ENCODE results near the gene CFAP161.

The CFAP161 gene

DNA sequence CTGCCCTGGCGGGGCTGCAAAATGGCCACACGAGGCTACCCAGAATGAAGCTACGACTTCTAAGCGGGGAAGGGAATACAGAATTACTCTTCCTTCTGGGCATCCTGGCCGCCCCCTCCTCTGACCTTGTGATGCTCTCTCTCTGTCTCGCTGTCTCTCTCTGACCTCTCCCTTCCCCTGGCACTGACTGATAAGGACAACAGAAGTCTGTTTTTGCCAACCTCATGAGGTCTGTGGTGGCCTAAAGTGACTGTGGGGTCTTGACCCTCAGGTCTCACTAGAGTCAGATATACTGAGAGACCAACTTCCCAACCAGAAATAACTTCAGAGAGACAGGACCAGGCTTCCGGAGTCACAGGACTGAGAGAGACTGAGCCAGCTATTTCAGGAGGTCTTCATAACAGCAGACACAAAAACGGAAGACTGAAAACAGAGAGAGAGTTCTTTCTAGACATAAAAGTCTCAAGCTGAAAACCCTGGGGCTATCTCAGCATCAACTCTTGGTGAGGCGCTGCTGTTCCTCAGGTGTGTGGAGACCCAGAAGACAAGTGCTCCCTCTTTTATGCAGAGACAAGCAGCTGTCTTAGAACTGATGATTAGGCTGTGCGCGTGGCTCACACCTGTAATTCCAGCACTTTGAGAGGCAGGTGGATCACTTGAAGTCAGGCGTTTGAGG, 38.2 kb upstream of the CFAP161 start:
- Histone ChIP-seq H3K27ac (ENCODE audit: low read depth, low read length) (no peak overlapping the region), H3K27me3 (ENCODE audit: control insufficient read depth, insufficient read depth, low read length) (no peaks in the 10 kb centered on the region), H3K36me3 (ENCODE audit: control insufficient read depth, insufficient read depth, low read length) (no peaks in the 10 kb centered on the region), H3K9me3 (ENCODE audit: control insufficient read depth, insufficient read depth, low read length) (no peaks in the 10 kb centered on the region), H3K4me1 (ENCODE audit: control insufficient read depth, insufficient read depth, low read length) (no peaks in the 10 kb centered on the region), H3K9ac (ENCODE audit: low read depth, low read length) (no peak overlapping the region), H3K4me3 (ENCODE audit: low read depth, low read length) (no peak overlapping the region)

DNA sequence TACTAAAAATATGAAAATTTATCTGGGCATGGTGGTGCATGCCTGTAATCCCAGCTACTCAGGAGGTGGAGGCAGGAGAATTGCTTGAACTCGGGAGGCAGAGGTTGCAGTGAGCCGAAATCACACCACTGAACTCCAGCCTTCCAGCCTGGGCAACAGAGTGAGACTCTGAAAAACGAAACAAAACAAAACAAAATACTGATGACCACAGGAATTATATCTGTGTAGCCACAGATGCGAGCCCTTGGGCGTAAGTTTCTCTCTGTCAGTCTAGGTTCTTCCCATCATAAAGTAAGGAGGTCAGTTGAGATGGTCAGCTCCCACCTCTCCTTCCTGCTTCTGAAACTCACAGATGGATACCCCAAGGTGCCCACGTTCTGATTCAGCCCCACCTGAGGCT, 37.7 kb upstream of the CFAP161 start:
- H3K4me3 ChIP-seq (ENCODE audit: low read depth, low read length) = no peak overlapping the region
- no peaks in the 10 kb centered on the region for H3K4me1 ChIP-seq (ENCODE audit: control insufficient read depth, insufficient read depth, low read length)
- H3K27me3 ChIP-seq (ENCODE audit: control insufficient read depth, insufficient read depth, low read length) = no peaks in the 10 kb centered on the region
- H3K27ac ChIP-seq (ENCODE audit: low read depth, low read length) = no peak overlapping the region
- H3K9me3 ChIP-seq (ENCODE audit: control insufficient read depth, insufficient read depth, low read length) = no peaks in the 10 kb centered on the region
- no peaks in the 10 kb centered on the region for H3K36me3 ChIP-seq (ENCODE audit: control insufficient read depth, insufficient read depth, low read length)
- H3K9ac ChIP-seq (ENCODE audit: low read depth, low read length) = no peak overlapping the region

DNA sequence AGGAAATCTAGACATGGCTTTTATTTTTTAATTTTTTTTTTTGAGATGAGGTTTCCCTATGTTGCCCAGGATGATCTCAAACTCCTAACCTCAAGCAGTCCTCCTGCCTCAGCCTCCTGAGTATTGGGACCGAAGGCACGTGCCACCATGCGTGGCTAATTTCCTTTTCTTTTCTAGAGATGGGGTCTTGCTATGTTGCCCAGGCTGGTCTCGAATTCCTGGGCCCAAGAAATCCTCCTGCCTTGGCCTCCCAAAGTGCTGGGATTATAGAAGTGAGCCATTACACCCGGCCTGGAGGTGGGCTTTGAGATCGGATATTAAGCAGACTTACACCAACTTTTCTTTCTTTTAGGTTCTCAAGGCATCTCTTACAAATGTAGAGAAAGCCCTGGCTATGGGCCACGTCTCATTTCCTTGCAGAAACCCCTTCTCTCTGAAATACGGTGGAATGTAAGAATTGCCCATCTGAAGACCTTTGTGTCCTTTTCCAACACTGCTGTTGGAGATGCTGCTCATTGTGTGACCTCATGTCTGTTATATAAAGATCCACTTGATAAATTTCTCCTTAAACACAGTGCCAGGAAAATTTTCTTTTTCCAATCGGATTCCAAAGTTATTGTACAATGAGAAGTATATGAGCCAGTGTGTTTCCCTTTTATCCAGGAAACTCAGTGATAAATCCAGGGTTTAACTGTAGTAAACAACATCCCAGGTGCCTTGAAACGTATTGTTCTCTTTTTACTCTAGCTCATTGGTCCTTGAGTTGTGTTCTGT, 36.8 kb upstream of the CFAP161 start:
- no peak overlapping the region for H3K9ac ChIP-seq (ENCODE audit: low read depth, low read length)
- no peak overlapping the region for H3K4me3 ChIP-seq (ENCODE audit: low read depth, low read length)
- no peaks in the 10 kb centered on the region for H3K27me3 ChIP-seq (ENCODE audit: control insufficient read depth, insufficient read depth, low read length)
- H3K9me3 ChIP-seq (ENCODE audit: control insufficient read depth, insufficient read depth, low read length) = no peaks in the 10 kb centered on the region
- no peaks in the 10 kb centered on the region for H3K4me1 ChIP-seq (ENCODE audit: control insufficient read depth, insufficient read depth, low read length)
- H3K27ac ChIP-seq (ENCODE audit: low read depth, low read length) = no peak overlapping the region
- no peaks in the 10 kb centered on the region for H3K36me3 ChIP-seq (ENCODE audit: control insufficient read depth, insufficient read depth, low read length)

DNA sequence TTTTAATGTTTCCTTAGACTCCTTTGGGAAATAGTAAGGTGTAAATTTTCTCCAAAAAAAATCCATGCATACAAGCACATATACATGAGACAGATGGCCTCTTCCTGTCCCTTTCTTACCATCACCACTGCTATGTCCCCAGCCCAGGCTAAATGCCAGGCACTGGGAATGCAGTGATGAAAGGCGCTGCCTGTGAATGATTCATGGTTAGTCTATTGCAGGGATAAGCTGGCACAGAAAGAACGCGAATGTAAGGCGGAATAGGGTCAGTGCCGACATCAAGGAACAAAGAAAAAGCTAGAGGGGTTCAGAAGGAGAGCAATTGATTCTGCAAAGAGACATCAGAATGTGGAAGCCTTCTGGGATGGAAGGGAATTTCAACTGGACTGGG, 36.2 kb upstream of the CFAP161 start:
- H3K27me3 ChIP-seq (ENCODE audit: control insufficient read depth, insufficient read depth, low read length) = no peaks in the 10 kb centered on the region
- H3K9me3 ChIP-seq (ENCODE audit: control insufficient read depth, insufficient read depth, low read length) = no peaks in the 10 kb centered on the region
- H3K27ac ChIP-seq (ENCODE audit: low read depth, low read length) = no peak overlapping the region
- no peaks in the 10 kb centered on the region for H3K4me1 ChIP-seq (ENCODE audit: control insufficient read depth, insufficient read depth, low read length)
- no peak overlapping the region for H3K9ac ChIP-seq (ENCODE audit: low read depth, low read length)
- H3K4me3 ChIP-seq (ENCODE audit: low read depth, low read length) = no peak overlapping the region
- H3K36me3 ChIP-seq (ENCODE audit: control insufficient read depth, insufficient read depth, low read length) = no peaks in the 10 kb centered on the region

DNA sequence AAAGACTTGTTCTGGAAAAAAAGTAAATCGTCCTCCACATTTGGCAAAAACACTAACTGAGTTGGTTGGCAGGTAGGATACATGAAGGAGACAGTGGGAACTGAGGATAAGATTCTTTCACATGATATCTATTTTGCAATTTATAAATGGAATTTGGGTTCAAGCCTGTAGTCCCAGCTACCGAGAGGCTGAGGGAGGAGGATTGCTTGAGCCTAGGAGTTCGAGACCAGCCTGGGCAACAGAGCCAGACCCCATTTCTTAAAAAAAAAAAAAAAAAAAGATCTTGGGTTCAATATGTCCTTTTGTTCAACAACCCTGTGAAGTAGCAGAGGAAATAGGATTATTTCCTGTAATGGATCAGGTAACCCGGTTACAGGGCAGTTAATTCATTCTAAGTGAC, 35.7 kb upstream of the CFAP161 start:
- Histone ChIP-seq H3K9me3 (ENCODE audit: control insufficient read depth, insufficient read depth, low read length) (no peaks in the 10 kb centered on the region), H3K27ac (ENCODE audit: low read depth, low read length) (no peak overlapping the region), H3K4me3 (ENCODE audit: low read depth, low read length) (no peak overlapping the region), H3K9ac (ENCODE audit: low read depth, low read length) (no peak overlapping the region), H3K36me3 (ENCODE audit: control insufficient read depth, insufficient read depth, low read length) (no peaks in the 10 kb centered on the region), H3K4me1 (ENCODE audit: control insufficient read depth, insufficient read depth, low read length) (no peaks in the 10 kb centered on the region), H3K27me3 (ENCODE audit: control insufficient read depth, insufficient read depth, low read length) (no peaks in the 10 kb centered on the region)

DNA sequence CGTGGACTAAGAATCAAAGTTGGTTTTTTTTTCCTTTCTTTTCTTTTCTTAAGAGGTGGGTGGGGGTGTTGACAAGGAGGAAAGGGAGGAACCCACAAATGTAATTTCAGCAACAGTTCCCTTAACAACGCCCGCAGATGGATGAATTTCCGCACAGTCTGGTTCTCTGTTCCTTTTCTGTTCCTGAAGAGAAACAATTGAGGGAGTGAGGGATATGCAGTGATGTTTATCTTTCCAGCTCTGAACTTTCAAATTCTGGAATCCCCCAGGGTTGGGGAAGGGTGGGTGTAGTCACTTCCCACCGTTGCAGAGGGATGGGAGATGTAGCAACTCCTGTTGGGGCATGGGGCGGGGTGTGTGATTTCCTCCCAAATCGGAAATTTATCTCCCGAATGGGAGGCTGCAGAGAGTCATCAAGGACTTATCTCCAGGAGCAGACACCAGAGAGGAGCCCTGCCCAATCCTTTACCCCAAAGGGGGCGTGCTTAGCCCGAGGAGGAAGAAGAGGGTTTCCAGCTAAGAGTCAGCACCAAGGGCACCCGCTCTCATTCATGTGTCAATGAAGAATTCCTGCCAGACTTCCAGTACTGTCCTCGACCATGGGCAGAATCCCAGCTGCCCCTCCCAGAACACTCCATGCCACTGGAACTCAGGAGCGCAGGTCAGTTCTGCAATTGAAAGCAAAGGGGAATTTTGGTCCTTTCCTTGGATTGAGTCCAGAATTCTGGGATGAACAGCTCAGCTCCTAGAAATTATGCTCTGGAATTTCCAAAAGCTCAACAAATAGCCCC, 35.0 kb upstream of the CFAP161 start:
- Histone ChIP-seq H3K27me3 (ENCODE audit: control insufficient read depth, insufficient read depth, low read length) (no peaks in the 10 kb centered on the region), H3K36me3 (ENCODE audit: control insufficient read depth, insufficient read depth, low read length) (no peaks in the 10 kb centered on the region), H3K9me3 (ENCODE audit: control insufficient read depth, insufficient read depth, low read length) (no peaks in the 10 kb centered on the region), H3K4me1 (ENCODE audit: control insufficient read depth, insufficient read depth, low read length) (no peaks in the 10 kb centered on the region), H3K27ac (ENCODE audit: low read depth, low read length) (no peak overlapping the region), H3K9ac (ENCODE audit: low read depth, low read length) (no peak overlapping the region), H3K4me3 (ENCODE audit: low read depth, low read length) (no peak overlapping the region)

DNA sequence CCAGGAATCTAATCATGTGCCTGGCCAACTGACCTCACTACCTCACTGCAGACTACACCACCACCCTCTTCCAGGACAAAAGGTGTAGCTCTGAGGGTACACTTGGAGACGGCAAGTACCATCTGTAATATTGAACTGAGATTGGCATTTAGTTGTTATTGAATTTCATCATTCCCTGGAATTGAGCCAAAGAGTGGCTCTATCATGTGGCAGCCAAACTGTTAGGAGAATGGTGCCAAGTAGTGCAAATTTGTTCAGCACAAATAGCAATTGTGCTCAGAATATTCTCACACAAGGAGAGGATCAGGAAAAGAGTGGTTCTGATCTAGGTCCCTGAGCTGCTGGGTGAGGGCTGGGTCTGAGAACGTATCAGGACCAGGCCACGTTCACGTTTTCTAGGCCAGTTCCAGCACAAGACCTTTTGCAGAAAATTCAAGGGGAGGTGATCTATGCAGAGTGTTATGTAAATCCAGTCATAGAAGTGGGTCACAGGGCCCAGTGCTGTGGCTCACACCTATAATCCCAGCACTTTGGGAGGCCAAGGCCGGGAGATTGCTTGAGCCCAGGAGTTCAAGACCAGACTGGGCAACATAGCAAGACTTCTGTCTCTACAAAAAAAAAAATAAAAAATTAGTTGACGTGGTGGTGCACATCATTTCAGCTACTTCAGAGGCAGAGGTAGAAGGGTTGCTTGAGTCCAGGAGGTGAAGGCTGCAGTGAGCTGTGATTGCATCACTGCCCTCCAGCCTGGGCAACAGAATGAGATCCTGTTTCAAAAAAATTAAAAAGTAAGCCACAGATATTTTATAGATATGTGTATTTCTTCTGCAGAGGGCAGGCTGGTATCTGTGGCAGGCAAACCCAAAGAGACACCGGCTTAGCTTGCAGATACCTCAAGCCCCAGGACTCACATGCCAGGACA, 31.9 kb upstream of the CFAP161 start:
- Histone ChIP-seq H3K4me3 (ENCODE audit: low read depth, low read length) (no peak overlapping the region), H3K27me3 (ENCODE audit: control insufficient read depth, insufficient read depth, low read length) (no peaks in the 10 kb centered on the region), H3K36me3 (ENCODE audit: control insufficient read depth, insufficient read depth, low read length) (no peaks in the 10 kb centered on the region), H3K9me3 (ENCODE audit: control insufficient read depth, insufficient read depth, low read length) (no peaks in the 10 kb centered on the region), H3K4me1 (ENCODE audit: control insufficient read depth, insufficient read depth, low read length) (no peaks in the 10 kb centered on the region), H3K9ac (ENCODE audit: low read depth, low read length) (no peak overlapping the region), H3K27ac (ENCODE audit: low read depth, low read length) (no peak overlapping the region)

DNA sequence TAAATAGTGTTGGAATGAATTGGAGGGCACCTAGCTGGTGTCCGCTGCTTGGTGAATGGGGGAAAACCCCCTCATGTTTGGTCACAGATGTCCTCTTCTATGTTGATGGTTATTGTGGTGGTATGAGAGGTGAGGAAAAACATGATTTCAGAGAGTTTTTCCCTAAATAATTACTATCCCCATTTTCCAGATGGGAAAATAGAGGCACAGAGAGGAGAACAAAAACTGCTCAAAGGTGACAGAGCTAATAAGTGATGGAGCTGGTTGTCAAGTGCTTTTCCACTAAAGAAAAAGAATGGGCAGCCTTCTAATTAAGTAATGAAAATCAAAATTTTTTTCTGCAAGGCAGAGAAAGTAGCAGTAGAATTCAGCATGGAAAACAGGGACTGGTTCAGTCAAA, 30.2 kb upstream of the CFAP161 start:
- Histone ChIP-seq H3K27me3 (ENCODE audit: control insufficient read depth, insufficient read depth, low read length) (no peaks in the 10 kb centered on the region), H3K9me3 (ENCODE audit: control insufficient read depth, insufficient read depth, low read length) (no peaks in the 10 kb centered on the region), H3K36me3 (ENCODE audit: control insufficient read depth, insufficient read depth, low read length) (no peaks in the 10 kb centered on the region), H3K27ac (ENCODE audit: low read depth, low read length) (no peak overlapping the region), H3K9ac (ENCODE audit: low read depth, low read length) (no peak overlapping the region), H3K4me3 (ENCODE audit: low read depth, low read length) (no peak overlapping the region), H3K4me1 (ENCODE audit: control insufficient read depth, insufficient read depth, low read length) (no peaks in the 10 kb centered on the region)

DNA sequence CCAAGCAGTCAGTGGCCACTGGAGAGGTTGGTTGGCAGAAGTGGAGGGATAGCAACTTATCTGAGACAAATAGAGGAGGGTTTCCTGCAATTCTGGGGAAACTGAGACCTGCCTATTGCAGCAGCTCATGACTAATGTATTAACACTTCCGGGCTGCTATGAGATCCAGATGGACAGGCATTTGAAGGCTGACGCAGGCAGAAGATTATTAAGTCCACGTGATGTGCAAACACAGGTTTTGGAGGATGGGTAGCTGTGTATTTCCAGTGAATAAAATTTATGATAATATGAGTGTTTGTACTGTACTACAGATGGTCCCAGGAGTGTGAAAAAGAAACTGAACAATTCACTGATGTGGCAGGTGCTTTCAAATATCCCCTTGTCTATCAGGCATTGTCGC, 28.5 kb upstream of the CFAP161 start:
- Histone ChIP-seq H3K9me3 (ENCODE audit: control insufficient read depth, insufficient read depth, low read length) (no peaks in the 10 kb centered on the region), H3K36me3 (ENCODE audit: control insufficient read depth, insufficient read depth, low read length) (no peaks in the 10 kb centered on the region), H3K4me3 (ENCODE audit: low read depth, low read length) (no peak overlapping the region), H3K27me3 (ENCODE audit: control insufficient read depth, insufficient read depth, low read length) (no peaks in the 10 kb centered on the region), H3K9ac (ENCODE audit: low read depth, low read length) (no peak overlapping the region), H3K4me1 (ENCODE audit: control insufficient read depth, insufficient read depth, low read length) (no peaks in the 10 kb centered on the region), H3K27ac (ENCODE audit: low read depth, low read length) (no peak overlapping the region)

DNA sequence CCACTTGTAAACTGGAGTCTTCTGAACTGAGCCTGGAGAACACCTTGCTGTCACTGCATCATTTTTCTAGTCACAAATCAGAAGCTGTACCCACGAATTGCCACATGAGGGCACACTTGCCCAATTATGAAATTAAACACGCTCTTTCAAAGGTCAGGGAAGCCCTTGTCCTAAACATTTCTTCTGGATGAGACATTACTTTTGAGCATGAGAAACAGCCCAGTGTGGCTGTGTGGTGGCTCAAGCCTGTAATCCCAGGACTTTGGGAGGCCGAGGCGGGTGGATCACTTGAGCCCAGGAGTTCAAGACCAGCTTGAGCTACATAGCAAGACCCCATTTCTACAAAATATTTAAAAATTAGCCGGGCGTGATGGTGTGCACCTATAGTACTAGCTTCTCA, 27.5 kb upstream of the CFAP161 start:
- H3K4me1 ChIP-seq (ENCODE audit: control insufficient read depth, insufficient read depth, low read length) = 0 out of 2 replicates have a peak, but pooled peaks cover under 1% of the 10 kb centered on the region
- no peaks in the 10 kb centered on the region for H3K36me3 ChIP-seq (ENCODE audit: control insufficient read depth, insufficient read depth, low read length)
- no peak overlapping the region for H3K4me3 ChIP-seq (ENCODE audit: low read depth, low read length)
- H3K9ac ChIP-seq (ENCODE audit: low read depth, low read length) = no peak overlapping the region
- no peaks in the 10 kb centered on the region for H3K9me3 ChIP-seq (ENCODE audit: control insufficient read depth, insufficient read depth, low read length)
- H3K27me3 ChIP-seq (ENCODE audit: control insufficient read depth, insufficient read depth, low read length) = no peaks in the 10 kb centered on the region
- H3K27ac ChIP-seq (ENCODE audit: low read depth, low read length) = no peak overlapping the region
